T47D (cell line): Measurements from ENCODE around the gene ZNF714.

ENCODE experiments used
- DNase-seq, 2 experiments: peaks; one replicate each; pipeline versions ENCODE4 v3.0.0 to v3.0.0-alpha.2; 2011 to 2012; ENCODE audit warnings: low read depth in 1 of 2, low spot score in 1 of 2
- JUND ChIP-seq: IDR thresholded peaks from 2 replicates; pipeline ENCODE4 v1.6.1; 2012; ENCODE audit warnings: low read depth
- in situ Hi-C: cut with HindIII; loops from 2 replicates; pipeline ENCODE4 v1.10.0; 2016; ENCODE audit warnings: low sequenced_read_pairs, low pct_unique_long_range_greater_than_20kb

The ZNF714 gene

GRCh38 chr19:21082011-21082975, at the start of gene ZNF714:
Gene ZNF714 (plus strand): TSS chr19:21082203. CDS start chr19:21098269, 16,066 bp downstream.
- TF ChIP-seq JUND = no peak
- in situ Hi-C loops = no loop called here
- DNase-seq = no peak

- in situ Hi-C loops = no loop called here
- no peak for TF ChIP-seq JUND
- no peak for DNase-seq
These were observed 37.0 kb upstream of the ZNF714 start for GRCh38 chr19:21045028-21045427.

- in situ Hi-C loops = no loop called here
- DNase-seq = no peak
- TF ChIP-seq JUND = no peak
These were observed 35.5 kb upstream of the ZNF714 start for GRCh38 chr19:21046489-21046888.

GRCh38 chr19:21047716-21048115, 34.3 kb upstream of the ZNF714 start:
- TF ChIP-seq JUND = no peak
- in situ Hi-C loops = no loop called here
- no peak for DNase-seq

- TF ChIP-seq JUND = no peak
- no peak for DNase-seq
- in situ Hi-C loops = no loop called here
These were observed 29.1 kb upstream of the ZNF714 start for GRCh38 chr19:21052902-21053301.

GRCh38 chr19:21065336-21065735, 16.7 kb upstream of the ZNF714 start:
- in situ Hi-C loops = no loop called here
- DNase-seq = no peak
- no peak for TF ChIP-seq JUND

- in situ Hi-C loops = no loop called here
- TF ChIP-seq JUND = no peak
- no peak for DNase-seq
These were observed 2.3 kb downstream of the ZNF714 start for GRCh38 chr19:21084343-21084742.

GRCh38 chr19:21087871-21088270, 5.9 kb downstream of the ZNF714 start:
- DNase-seq = no peak
- in situ Hi-C loops = no loop called here
- no peak for TF ChIP-seq JUND

GRCh38 chr19:21092109-21092508, 10.1 kb downstream of the ZNF714 start:
- DNase-seq = no peak
- no peak for TF ChIP-seq JUND
- in situ Hi-C loops = no loop called here

GRCh38 chr19:21094347-21095025, 12.5 kb downstream of the ZNF714 start:
- DNase-seq = no peak
- TF ChIP-seq JUND = no peak
- in situ Hi-C loops = no loop called here

- TF ChIP-seq JUND = no peak
- DNase-seq = no peak
- in situ Hi-C loops = no loop called here
These were observed 16.3 kb downstream of the ZNF714 start for GRCh38 chr19:21098291-21098690.

GRCh38 chr19:21101521-21102242, 19.7 kb downstream of the ZNF714 start:
- in situ Hi-C loops = no loop called here
- TF ChIP-seq JUND = no peak
- no peak for DNase-seq
